HepG2 (cell line): Measurements from ENCODE around the gene SLC13A3. TPM values are rescaled to one million over a fixed set of nuclear protein-coding genes. Genes with fewer than 3 reads are reported as not detected.

Experiments used
- AGO1 ChIP-seq: fragments of 200-400 bp; formaldehyde crosslinking; IDR thresholded peaks from 2 replicates; pipeline ENCODE4 v1.6.1; 2017; ENCODE audit warnings: mild to moderate bottlenecking, low read depth, low read length, moderate library complexity; ENCODE audit not compliant: poor library complexity, severe bottlenecking
- AGO2 ChIP-seq: fragments of 200-400 bp; formaldehyde crosslinking; optimal IDR thresholded peaks from 2 replicates; pipeline ENCODE3; 2017; ENCODE audit warnings: mild to moderate bottlenecking, low read depth, low read length, moderate library complexity
- ESRRA ChIP-seq: sonication (generic); formaldehyde crosslinking; IDR thresholded peaks from 2 replicates; pipeline ENCODE4 v1.5.1; 2020; ENCODE audit warnings: mild to moderate bottlenecking, low read depth, missing genetic modification reagents
- FLYWCH1 ChIP-seq: sonication (generic); formaldehyde crosslinking; IDR thresholded peaks from 2 replicates; pipeline ENCODE4 v1.8.1; 2023; ENCODE audit warnings: mild to moderate bottlenecking, missing genetic modification reagents
- FOSL2 ChIP-seq: sonication (generic); formaldehyde crosslinking; IDR thresholded peaks from 2 replicates; pipeline ENCODE4 v1.4.0; 2020; ENCODE audit warnings: missing genetic modification reagents
- GFI1 ChIP-seq: sonication (generic); formaldehyde crosslinking; IDR thresholded peaks from 2 replicates; pipeline ENCODE4 v1.5.0; 2020; ENCODE audit warnings: missing genetic modification reagents, mild to moderate bottlenecking, borderline replicate concordance
- HIVEP1 ChIP-seq: sonication (generic); formaldehyde crosslinking; IDR thresholded peaks from 2 replicates; pipeline ENCODE4 v1.4.0; 2020; ENCODE audit warnings: mild to moderate bottlenecking, missing genetic modification reagents
- HMG20A ChIP-seq: IDR thresholded peaks from 2 replicates; pipeline ENCODE4 v1.6.1; 2016; ENCODE audit warnings: borderline replicate concordance
- IKZF5 ChIP-seq: IDR thresholded peaks from 2 replicates; pipeline ENCODE4 v1.6.1; 2018; ENCODE audit warnings: missing genetic modification reagents, mild to moderate bottlenecking, missing compliant biosample characterization
- KDM5B ChIP-seq: sonication (generic); formaldehyde crosslinking; IDR thresholded peaks from 2 replicates; pipeline ENCODE4 v1.4.0; 2020; ENCODE audit warnings: missing genetic modification reagents, mild to moderate bottlenecking, borderline replicate concordance
- NFRKB ChIP-seq: fragments of 450-650 bp; IDR thresholded peaks from 2 replicates; pipeline ENCODE4 v1.6.1; 2017
- RELA ChIP-seq: sonication (generic); formaldehyde crosslinking; IDR thresholded peaks from 2 replicates; pipeline ENCODE4 v1.4.0; 2020; ENCODE audit warnings: missing genetic modification reagents
- RFX1 ChIP-seq: fragments of 450-650 bp; IDR thresholded peaks from 2 replicates; pipeline ENCODE4 v1.6.1; 2017
- RXRB ChIP-seq: IDR thresholded peaks from 2 replicates; pipeline ENCODE4 v1.6.1; 2016; ENCODE audit warnings: borderline replicate concordance, missing genetic modification reagents, missing compliant biosample characterization
- SALL2 ChIP-seq: sonication (generic); formaldehyde crosslinking; IDR thresholded peaks from 2 replicates; pipeline ENCODE4 v1.8.1; 2023; ENCODE audit warnings: mild to moderate bottlenecking, missing genetic modification reagents, inconsistent platforms
- SIN3A ChIP-seq: IDR thresholded peaks from 2 replicates; pipeline ENCODE4 v1.6.1; 2011; ENCODE audit warnings: low read depth, mild to moderate bottlenecking, control low read depth, low read length, borderline replicate concordance
- SMARCC2 ChIP-seq: fragments of 450-650 bp; IDR thresholded peaks from 2 replicates; pipeline ENCODE4 v1.6.1; 2017; ENCODE audit warnings: antibody characterized with exemption, mild to moderate bottlenecking
- TCF12 ChIP-seq, 2 experiments: fragments of 450-650 bp in 1 of 2; sonication (generic) in 1 of 2; formaldehyde crosslinking in 1 of 2; IDR thresholded peaks; 2 replicates each; pipeline versions ENCODE4 v1.6.1 to v1.8.0; 2017 to 2022; ENCODE audit warnings: antibody characterized with exemption in 1 of 2, mild to moderate bottlenecking in 1 of 2, missing genetic modification reagents in 1 of 2, moderate library complexity in 1 of 2
- TOE1 ChIP-seq: sonication (generic); formaldehyde crosslinking; IDR thresholded peaks from 2 replicates; pipeline ENCODE4 v1.4.0; 2020; ENCODE audit warnings: mild to moderate bottlenecking, missing genetic modification reagents
- ZBTB3 ChIP-seq: sonication (generic); formaldehyde crosslinking; IDR thresholded peaks from 2 replicates; pipeline ENCODE4 v1.4.0; 2020; ENCODE audit warnings: low read depth, mild to moderate bottlenecking, moderate library complexity, missing genetic modification reagents, borderline replicate concordance
- ZFP41 ChIP-seq: sonication (generic); formaldehyde crosslinking; IDR thresholded peaks from 2 replicates; pipeline ENCODE4 v1.4.0; 2020; ENCODE audit warnings: mild to moderate bottlenecking, missing genetic modification reagents, borderline replicate concordance
- ZNF253 ChIP-seq: sonication (generic); formaldehyde crosslinking; IDR thresholded peaks from 2 replicates; pipeline ENCODE4 v1.8.0; 2022; ENCODE audit warnings: mild to moderate bottlenecking, missing genetic modification reagents, borderline replicate concordance
- ZNF264 ChIP-seq: sonication (generic); formaldehyde crosslinking; IDR thresholded peaks from 2 replicates; pipeline ENCODE4 v1.4.0; 2020; ENCODE audit warnings: missing genetic modification reagents
- ZNF296 ChIP-seq: sonication (generic); formaldehyde crosslinking; conservative IDR thresholded peaks from 2 replicates; pipeline ENCODE4 v1.5.0; 2020; ENCODE audit warnings: mild to moderate bottlenecking, missing genetic modification reagents
- ZNF329 ChIP-seq: sonication (generic); formaldehyde crosslinking; IDR thresholded peaks from 2 replicates; pipeline ENCODE4 v1.9.0; 2021; ENCODE audit warnings: low read depth, mild to moderate bottlenecking, missing genetic modification reagents
- ZNF333 ChIP-seq: sonication (generic); formaldehyde crosslinking; IDR thresholded peaks from 2 replicates; pipeline ENCODE4 v1.4.0; 2020; ENCODE audit warnings: mild to moderate bottlenecking, missing genetic modification reagents, borderline replicate concordance
- ZNF337 ChIP-seq: sonication (generic); formaldehyde crosslinking; IDR thresholded peaks from 2 replicates; pipeline ENCODE4 v1.5.1; 2020; ENCODE audit warnings: missing genetic modification reagents, low read depth, mild to moderate bottlenecking, borderline replicate concordance
- ZNF430 ChIP-seq: sonication (generic); formaldehyde crosslinking; IDR thresholded peaks from 2 replicates; pipeline ENCODE4 v1.9.0; 2021; ENCODE audit warnings: mild to moderate bottlenecking, missing genetic modification reagents
- ZNF446 ChIP-seq: sonication (generic); formaldehyde crosslinking; IDR thresholded peaks from 2 replicates; pipeline ENCODE4 v1.5.0; 2020; ENCODE audit warnings: mild to moderate bottlenecking, missing genetic modification reagents
- ZNF468 ChIP-seq: sonication (generic); formaldehyde crosslinking; IDR thresholded peaks from 2 replicates; pipeline ENCODE4 v1.8.0; 2022; ENCODE audit warnings: mild to moderate bottlenecking, moderate library complexity, missing genetic modification reagents
- polyA plus RNA-seq, 8 experiments: library from polyadenylated mRNA; depleted of rRNA in 3 of 8; stranded (reverse) in 7 of 8; unstranded in 1 of 8; fragments of >200 nt; fragmentation: Illumina TruSeq in 4 of 8; extraction: Trizol in 4 of 8; gene quantifications; 2 replicates each; pipeline versions ENCODE4 v1.2.1 to v1.2.3, GENCODE V29; 2011 to 2016; ENCODE audit warnings: low read depth in 4 of 8, missing spikeins in 1 of 8, mixed read lengths in 1 of 8; ENCODE audit not compliant: insufficient read depth in 1 of 8
- total RNA-seq, 5 experiments: library from RNA; depleted of rRNA; stranded (reverse); fragments of >200 nt; fragmentation: Illumina TruSeq; extraction: Trizol; gene quantifications; 2 replicates each; pipeline ENCODE4 v1.2.3, GENCODE V29; 2016; ENCODE audit warnings: low read depth in 1 of 5
- TF ChIP-seq, protein P1 (sequence below): sonication (generic); formaldehyde crosslinking; IDR thresholded peaks from 2 replicates; pipeline ENCODE4 v1.4.0; 2020; ENCODE audit warnings: missing genetic modification reagents

Gene SLC13A3
- total and polyA plus RNA-seq, 2 of the 13 experiments (the other 11 are each of a cell fraction or from before 2014, with no cell fraction given), result 66.5 to 76.0 TPM

GRCh38 chr20:46631212-46631869 lies 19.9 kb downstream of the SLC13A3 start (continued):
- no peak for TF ChIP-seq ZBTB3 (CRISPR knock-in tag)
- TF ChIP-seq TOE1 (CRISPR knock-in tag), result no peak
- peak; percentile 68; the same call in 1 of the 2 replicates for TF ChIP-seq SALL2 (CRISPR knock-in tag)
- TF ChIP-seq GFI1 (CRISPR knock-in tag), result 0 out of 2 replicates have a peak, but pooled peaks have one; percentile 19
- TF ChIP-seq AGO2, result no peak
- TF ChIP-seq TCF12 (IDR thresholded peaks at IDR 0.05), result no peak
- TF ChIP-seq TCF12 (CRISPR knock-in tag; IDR thresholded peaks at IDR 0.05), result no peak
- no peak for TF ChIP-seq ZNF296
- TF ChIP-seq ESRRA, result no peak
- TF ChIP-seq IKZF5 (CRISPR knock-in tag), result peak; percentile 64; the same call in 1 of the 2 replicates
- no peak; the same call in 1 of the 2 replicates for TF ChIP-seq ZNF253
- no peak for TF ChIP-seq KDM5B (CRISPR knock-in tag)
- no peak for TF ChIP-seq ZNF446 (CRISPR knock-in tag)
- TF ChIP-seq SMARCC2, result 0 out of 2 replicates have a peak, but pooled peaks have one; percentile 49
- no peak for TF ChIP-seq ZFP41
- no peak for TF ChIP-seq ZNF333 (CRISPR knock-in tag)
- TF ChIP-seq FOSL2 (CRISPR knock-in tag), result peak; percentile 100
- TF ChIP-seq, protein P1, sequence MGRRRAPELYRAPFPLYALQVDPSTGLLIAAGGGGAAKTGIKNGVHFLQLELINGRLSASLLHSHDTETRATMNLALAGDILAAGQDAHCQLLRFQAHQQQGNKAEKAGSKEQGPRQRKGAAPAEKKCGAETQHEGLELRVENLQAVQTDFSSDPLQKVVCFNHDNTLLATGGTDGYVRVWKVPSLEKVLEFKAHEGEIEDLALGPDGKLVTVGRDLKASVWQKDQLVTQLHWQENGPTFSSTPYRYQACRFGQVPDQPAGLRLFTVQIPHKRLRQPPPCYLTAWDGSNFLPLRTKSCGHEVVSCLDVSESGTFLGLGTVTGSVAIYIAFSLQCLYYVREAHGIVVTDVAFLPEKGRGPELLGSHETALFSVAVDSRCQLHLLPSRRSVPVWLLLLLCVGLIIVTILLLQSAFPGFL, result no peak
- no peak for TF ChIP-seq ZNF468 (CRISPR knock-in tag)
- peak; percentile 78; the same call in 1 of the 2 replicates for TF ChIP-seq HMG20A
- TF ChIP-seq RFX1, result no peak
- TF ChIP-seq HIVEP1 (CRISPR knock-in tag), result no peak
- no peak for TF ChIP-seq ZNF337 (CRISPR knock-in tag)
- no peak for TF ChIP-seq ZNF329 (CRISPR knock-in tag)
- TF ChIP-seq SIN3A, result no peak
- TF ChIP-seq FLYWCH1 (CRISPR knock-in tag), result no peak
- no peak for TF ChIP-seq ZNF430 (CRISPR knock-in tag)
- no peak for TF ChIP-seq NFRKB
- TF ChIP-seq RXRB (CRISPR knock-in tag), result peak; percentile 87
- TF ChIP-seq RELA (CRISPR knock-in tag), result no peak
- no peak for TF ChIP-seq ZNF264 (CRISPR knock-in tag)
- no peak for TF ChIP-seq AGO1
